D341Med (cell line): ENCODE data around the gene TPRG1L.

ENCODE experiments used
- DNase-seq: peaks from one replicate; pipeline ENCODE4 v3.0.0; 2012; ENCODE audit warnings: low spot score

The TPRG1L gene

DNA sequence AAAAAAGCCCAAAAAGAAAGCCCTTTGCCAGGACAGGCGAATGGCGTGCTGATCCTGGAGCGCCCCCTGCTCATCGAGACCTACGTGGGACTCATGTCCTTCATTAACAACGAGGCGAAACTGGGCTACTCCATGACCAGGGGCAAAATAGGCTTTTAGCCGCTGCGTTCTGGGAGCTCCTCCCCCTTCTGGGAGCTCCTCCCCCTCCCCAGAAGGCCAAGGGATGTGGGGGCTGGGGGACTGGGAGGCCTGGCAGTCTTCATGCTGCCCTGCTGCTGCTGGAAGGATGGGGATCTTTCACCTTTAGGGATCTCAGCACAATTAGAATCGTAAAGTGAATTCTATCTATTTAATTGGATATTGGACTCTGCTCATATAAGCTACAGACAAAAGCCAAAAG is 3.6 kb downstream of the TPRG1L start:
- DNase-seq, result no peak

DNA sequence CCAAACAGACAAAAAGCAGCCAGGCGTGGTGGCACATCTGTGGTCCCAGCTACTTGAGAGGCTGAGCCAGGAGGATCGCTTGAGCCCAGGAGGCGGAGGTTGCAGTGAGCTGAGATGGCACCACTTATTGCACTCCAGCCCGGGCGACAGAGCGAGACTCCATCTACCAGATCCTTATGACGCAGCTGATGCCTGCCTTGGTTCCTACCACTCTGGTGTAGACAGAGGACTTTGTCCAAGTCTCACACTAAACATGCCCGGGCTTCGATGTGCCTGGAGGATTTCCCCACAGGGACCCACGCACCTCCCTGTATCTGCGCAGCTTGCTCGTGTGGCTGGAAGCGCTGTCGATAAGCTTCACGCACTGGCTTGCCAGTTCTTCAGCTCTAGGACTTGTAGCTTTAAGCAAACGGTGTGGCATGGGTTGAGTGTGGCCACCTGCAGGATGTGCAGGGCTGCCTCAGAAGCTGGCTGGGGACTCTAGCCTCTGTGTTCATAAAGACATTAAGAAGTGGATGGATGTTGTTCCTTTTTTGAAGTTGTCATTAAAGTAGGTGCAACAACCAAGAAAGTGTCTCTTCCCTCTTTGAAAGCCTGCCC is 4.8 kb downstream of the TPRG1L start:
- DNase-seq, result no peak

DNA sequence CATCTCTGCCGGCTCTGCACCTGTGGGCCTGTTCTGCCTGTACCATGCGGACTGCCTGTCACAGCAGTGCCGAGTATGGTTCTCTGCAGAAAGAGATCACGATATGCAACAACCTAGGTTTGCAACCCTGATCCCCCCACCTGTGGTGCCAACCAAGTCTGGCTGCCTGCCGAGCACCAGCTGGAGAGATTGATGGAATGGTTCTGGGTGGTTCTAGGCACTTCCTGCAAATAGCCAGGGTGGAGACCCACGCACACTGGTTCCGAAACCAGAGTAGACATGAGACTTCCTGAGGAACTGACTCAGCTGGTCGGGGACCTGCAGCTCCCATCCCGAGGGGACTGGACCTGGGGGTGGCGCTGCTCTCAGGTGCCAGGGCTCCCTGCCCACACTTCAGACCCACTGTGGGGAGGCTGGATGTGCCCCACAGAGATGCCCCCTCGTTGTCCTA is 5.4 kb downstream of the TPRG1L start:
- DNase-seq, result no peak

DNA sequence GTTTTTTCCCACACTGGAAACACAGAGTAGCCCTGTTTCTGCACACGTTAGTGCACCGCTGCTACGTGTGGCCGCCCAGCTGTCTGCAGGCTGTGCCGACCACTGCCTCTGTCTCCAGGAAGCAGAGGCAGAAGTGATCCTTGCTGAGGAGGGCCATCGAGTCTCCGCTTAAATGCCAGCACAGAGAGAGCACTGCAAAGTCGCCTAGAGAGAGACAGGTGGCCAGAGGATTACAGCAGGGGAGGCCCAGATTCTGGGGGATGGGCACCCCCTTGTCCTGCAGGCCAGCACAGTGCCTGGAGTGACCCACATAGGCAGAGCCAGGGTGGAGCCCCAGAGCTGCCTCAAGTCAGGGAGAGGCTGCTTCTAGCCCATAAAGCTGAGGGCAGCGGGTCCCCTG is 6.1 kb downstream of the TPRG1L start:
- DNase-seq, result no peak

DNA sequence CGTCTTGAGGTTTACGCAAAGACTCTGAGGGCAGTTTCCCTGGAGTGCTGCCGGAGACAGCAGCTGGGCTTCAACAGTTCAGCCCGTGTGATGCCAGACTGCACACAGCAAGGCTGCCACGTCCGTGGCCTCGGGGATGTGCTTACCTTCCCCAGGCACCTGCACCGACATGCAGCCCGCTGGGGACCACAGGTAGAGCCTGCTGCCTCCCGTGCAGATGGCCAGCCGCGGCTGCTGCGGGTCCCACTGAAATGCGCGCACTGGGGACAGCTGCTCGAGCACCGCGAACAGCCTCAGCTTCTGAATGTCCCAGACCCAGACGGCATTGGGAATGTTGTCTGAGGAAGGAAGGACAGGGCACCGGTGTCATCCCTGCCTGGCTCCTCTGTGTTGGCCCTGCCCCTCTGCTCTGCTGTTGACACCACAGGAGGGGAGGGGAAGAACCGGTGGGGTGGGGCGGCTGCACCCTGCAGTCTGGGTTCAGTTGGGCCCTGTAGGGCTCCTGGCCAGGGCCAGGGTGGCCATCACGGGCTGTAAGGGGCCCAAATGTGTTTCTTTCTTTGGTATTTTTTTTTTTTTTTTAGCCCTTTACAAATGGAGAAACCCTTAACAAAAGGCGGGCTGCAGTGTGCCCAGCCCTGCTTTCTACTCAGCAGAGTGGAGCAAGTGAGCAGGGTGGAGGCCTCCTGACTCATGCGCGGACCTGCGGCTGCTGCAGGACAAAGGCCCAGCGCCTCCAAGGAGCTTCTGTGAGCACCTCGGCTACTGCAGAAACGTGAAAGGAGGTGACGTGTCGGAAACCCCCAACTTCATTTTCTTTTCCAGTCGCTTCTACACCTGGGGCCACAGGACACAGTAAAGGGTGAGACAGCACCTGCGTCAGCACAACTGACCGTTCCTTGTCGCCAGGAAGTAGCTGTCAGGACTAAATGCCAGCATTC is 6.8 kb downstream of the TPRG1L start:
- DNase-seq, result no peak

DNA sequence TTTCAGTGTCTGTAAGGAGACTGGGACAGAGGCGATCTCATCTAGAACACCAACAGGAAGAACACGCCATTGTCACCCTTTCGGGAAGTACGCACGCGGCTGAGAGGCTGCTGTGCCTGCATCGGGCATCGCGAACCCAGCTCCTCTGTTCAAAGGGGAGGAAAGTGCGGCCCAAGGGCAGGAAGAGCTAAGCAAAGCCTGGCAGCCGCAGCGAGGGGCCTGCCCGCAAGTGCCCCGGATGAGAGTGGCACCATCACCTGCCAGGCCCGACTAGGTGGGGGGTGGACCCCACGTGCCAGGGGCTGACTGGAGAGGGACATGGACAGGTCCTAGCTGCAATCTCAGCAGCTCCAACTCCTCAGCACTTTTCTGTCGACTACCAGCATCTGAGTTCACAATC is 7.5 kb downstream of the TPRG1L start:
- DNase-seq, result no peak

DNA sequence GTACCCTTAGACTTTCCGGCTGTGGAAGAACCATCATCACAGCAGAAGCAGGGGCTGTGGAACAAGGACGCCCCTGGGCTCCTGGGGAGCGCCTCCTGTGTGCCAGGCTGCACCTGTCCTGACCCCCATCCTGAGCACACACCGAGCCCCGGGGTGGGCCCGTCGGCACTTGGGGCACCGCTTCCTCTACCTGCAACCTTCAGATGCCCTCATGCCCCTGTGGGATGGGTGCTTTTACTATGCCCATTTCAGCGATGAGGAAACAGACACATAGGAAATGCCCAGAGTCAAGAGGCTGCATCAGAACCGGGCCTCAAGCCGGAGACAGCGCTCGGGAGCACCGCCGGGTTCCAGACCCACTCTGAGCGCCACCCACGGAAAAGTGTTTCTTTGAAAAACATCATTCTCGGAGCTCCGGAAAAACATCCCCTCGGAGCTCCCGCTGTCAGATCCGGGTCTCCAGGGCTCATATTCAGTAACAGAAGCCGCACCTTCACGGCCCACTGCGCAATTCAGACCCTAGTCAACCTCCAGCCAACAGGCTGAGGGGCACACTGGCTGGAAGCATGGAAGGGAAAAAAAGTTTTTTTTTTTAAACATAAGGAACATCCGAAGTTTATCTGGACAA is 8.0 kb downstream of the TPRG1L start:
- no peak for DNase-seq

DNA sequence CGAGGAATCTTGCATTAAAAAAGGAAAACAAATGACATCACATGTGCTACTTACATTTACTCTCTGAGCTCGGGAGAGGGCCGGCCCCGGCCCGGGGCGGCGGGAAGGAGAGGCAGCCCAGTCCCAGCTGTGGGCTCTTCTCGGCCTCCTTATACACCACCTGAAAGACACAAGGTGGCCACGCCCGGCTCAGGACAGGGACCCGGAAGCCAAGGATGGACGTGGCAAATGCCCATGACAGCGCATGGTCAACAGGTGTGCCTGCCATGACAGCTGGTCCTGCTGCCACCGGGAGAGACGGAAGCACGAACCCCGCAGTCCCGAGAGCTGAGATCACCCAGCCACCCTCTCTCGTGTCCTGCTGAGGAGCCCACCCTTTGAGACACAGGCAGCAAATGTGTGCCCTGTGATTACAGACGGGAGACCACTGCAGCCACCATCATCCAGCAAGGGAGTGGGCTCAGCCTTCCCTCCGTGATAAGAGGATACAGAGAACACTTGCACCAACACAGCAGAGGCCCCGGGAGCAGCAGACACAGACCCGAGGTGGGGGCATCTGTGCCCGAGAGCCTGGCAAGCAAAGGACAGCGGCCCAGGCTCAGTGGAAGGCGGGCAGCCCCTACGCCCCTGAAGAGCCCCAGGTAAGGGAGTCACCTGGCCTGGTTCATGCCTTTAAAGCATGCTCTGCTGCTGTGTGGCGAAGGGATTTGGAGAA is 8.7 kb downstream of the TPRG1L start:
- DNase-seq, result no peak

DNA sequence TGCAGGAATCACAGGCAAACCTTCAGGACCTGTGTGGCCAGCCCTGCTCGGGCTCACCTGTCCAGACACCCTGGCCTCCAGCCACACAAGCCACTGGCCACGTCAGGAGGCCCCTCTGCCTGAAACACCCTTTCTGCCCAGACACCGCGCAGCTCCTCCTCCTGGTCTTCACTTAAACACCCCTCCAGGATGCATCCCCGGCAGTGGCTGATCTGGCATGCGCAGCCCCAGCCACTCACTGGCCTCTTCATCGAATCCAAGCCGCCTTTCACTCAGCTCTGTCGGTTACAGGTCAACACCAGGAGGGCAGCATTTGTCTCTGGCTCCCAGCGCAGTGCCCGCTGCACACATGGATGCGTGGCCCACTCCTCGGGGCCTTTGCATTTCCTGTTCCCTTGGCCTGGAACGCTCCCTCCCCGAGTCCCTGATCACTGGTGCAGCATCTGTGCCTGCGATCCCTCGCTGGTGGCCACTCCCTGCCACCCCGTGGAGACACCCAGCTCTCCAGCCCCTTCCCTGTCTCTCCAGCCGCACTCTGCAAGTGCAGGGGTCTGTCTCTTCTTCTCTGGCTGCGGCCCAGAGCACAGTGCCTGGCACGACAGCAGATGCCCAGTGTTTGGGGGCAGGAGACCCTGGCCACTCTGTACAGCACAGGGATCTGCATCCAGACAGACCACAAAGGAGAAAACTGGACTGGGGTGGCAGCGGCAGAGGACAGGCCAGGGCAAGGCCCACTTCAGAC is 9.4 kb downstream of the TPRG1L start:
- no peak for DNase-seq

DNA sequence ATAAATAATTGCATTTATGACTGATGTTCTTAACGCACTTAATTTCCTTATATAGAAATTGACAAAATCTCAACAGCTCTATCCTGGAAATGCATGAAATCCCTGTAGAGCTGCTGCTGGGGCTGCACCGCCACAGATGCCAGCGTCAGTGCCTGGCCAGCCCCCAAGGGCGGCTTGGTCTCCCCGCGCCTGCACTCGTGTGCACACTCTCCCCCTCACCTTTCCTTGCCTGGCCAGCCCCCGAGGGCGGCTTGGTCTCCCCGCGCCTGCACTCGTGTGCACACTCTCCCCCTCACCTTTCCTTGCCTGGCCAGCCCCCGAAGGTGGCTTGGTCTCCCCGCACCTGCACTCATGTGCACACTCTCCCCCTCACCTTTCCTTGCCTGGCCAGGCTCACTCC is 11.3 kb downstream of the TPRG1L start:
- no peak for DNase-seq

DNA sequence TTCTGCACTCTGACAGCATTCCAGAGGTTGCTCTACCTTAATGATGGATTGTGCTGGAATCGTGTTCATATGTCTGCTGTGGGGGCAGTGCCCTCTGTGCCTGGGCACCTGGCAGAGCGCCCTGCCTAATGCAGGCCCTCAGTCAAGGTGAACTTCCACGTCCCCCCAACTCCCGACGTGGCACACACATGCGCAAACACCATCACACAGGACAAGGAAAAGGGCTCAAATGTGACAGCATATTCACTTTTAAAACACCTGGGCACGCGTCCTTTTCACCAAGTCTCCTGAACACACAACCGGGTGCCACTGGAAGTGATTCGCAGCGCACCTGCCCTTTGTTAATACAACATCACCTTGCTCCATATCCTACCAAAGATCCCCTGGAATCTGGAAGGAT is 11.7 kb downstream of the TPRG1L start:
- no peak for DNase-seq

DNA sequence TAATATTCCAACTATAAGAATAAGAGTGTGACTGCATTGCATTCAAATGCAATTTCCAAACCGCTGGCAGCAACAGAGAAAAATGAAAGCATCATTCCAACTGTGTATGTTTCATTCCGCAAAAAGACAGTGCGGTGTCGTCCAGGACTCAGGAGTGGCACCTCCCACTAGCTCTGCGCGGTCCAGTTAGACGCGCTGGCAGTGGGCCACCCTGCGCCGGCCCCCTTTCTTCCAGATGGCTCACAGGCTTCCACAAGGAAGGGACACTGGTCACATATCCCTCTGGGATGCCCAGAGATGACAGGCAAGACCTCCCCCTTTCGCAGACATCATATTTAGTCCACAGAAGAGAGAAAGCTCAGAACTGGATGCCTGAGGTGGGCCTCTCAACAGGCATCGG is 13.2 kb downstream of the TPRG1L start:
- no peak for DNase-seq

DNA sequence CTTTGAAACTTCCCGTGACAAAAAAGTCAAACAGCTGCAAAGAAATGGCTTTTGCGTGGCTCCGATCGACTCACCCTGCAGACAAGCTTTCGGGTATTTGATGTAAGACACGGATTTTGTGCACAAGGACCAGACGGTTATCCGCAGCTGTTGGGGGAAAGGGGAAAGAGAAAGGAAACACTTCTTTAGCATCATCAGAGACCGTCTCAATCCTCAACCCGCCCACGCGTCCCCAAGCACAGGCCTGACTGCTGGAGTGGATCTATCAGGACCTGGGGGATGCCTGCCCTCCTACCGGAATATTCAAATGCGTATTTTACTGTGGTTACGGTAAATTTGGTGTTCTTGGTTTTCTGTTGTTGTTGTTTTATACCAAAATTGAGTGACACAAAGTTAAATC is 13.9 kb downstream of the TPRG1L start:
- no peak for DNase-seq

DNA sequence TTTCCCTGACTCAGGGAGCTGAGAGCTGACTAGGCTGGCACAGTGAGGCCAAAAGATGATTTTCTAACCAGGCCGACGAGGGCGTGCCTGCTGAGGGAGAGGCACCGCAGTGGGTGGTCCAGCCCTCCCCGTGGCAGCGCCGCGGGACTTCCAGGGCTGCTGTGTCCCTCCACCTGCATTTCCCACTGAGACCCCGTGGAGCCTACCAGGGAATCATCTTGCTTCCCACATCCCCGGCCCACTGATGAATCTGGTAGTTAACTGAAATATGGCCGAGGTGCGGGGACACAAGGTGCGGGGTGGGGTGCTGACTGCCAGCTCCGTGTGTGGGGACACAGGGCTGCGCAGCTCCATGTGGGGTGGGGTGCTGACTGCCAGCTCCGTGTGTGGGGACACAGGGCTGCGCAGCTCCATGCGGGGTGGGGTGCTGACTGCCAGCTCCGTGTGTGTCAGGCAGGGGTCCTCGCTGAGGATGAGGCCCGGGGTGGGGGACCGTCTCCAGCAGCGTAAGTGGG is 14.6 kb downstream of the TPRG1L start:
- no peak for DNase-seq

DNA sequence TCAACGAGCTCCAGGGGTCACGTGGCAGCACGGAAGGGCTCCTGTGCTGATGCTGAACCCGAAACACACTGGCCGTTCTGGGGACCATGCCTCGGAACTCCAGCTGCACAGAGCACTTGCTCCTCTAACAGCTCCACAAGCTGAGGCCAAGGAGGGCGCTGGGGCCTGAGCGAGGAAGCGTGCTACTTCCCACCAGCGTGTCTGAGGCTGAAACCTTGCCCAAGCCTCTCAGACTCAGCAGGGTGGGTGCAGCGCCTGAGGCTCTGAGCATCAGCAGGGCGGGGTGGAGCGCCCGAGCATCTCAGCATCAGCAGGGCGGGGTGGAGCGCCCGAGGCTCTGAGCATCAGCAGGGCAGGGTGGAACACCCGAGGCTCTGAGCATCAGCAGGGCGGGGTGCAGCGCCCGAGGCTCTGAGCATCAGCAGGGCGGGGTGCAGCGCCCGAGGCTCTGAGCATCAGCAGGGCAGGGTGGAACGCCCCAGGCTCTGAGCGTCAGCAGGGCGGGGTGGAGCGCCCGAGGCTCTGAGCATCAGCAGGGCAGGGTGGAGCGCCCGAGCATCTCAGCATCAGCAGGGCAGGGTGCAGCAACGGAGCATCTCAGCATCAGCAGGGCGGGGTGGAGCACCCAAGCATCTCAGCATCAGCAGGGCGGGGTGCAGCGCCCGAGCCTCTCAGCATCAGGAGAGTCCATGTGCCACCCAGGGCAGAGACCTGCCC is 15.5 kb downstream of the TPRG1L start:
- no peak for DNase-seq

DNA sequence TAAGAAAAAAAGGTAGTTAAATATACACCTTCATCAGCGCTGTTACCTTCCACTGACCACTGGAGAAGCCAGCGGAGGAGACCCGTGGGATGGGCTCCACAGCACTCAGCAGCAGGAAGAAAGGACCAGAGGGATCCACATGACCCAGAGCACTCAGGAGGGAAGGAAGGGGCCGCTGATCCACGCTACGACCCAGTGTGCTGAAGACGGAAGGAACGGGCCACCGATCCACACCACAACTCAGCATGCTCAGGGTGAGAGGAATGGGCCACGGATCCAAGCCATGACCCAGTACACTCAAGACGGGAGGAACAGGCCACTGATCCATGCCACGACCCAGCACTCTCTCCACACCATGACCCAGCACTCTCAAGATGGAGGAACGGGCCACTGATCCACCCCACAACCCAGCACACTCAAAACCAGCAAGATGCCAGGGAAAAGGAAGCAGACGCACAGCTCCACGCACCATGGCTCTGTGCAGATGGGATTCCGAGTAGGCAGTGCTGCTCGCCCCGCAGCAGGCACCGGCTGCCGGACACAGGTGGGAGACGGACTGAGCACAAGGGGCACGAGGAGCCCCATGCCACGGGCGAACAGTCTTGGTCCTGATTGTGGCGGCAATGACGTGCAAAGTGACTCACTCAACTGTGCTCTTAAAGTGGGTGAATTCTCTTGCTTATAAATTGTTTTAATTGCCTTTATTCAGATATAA is 16.4 kb downstream of the TPRG1L start:
- no peak for DNase-seq

DNA sequence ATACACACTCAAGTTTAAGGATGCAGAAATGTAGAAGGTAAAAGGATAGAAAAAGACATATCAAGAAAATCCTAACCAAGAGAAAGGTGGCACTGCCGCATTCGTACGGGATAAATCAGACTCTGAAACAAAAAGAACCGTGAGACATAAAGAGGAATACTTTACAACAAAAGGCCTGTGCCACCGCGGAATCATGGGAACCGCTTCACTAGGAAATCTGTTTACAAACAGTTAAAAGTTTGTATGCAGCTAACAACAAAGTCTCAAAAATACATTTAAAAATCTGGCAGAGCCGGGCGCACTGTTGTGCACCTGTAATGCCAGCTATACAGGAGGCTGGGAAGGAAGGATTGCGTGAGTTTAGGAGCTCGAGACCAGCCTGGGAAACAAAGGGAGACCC is 17.0 kb downstream of the TPRG1L start:
- DNase-seq, result no peak

DNA sequence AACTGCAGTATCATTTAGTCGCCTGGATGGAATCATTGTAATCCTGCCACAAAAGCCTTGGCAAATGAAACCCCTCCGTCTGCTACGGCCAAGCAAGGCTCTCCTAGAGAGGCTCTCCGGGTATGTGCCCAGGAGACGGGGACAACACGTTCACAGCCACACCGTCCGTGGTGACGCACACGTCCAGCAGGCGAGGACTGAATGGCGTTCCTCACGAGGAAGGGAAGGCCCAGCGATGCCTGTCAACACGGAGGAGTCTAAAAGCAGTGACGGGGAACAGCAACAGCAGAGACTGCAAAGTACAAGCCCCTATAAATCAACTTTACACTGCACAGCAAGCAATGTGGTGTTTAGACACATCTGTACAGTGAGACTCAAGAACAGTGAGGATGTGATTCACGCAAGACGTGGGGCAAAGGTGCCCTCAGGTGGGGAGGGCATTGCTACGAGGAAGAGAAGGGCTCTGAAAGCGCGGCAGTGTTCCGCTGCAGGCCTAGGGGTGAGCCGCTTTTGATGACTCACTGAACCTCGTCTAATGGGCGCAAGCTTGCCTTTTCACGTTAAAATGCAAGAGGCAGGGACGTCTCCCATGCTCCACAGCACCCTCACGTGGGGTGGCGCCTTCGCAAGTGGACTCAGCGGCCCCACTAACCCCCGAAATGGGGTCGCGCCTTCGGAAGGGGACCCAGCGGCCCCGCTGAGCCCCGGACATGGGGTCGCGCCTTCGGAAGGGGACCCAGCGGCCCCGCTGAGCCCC is 18.3 kb downstream of the TPRG1L start:
- no peak for DNase-seq

DNA sequence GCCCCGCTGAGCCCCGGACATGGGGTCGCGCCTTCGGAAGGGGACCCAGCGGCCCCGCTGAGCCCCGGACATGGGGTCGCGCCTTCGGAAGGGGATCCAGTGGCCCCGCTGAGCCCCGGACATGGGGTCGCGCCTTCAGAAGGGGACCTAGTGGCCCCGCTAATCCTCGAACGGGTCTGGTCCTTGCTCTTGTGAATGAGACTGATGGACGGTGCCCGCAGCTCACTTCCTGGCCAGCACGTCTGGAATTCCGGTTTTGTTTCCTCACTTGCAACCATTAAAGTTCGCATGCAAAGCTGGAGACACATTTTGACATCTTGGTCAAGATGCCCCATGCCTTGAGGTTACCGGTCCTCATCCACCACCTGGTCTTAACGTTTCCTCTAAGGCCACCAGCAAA is 19.5 kb downstream of the TPRG1L start:
- no peak for DNase-seq

DNA sequence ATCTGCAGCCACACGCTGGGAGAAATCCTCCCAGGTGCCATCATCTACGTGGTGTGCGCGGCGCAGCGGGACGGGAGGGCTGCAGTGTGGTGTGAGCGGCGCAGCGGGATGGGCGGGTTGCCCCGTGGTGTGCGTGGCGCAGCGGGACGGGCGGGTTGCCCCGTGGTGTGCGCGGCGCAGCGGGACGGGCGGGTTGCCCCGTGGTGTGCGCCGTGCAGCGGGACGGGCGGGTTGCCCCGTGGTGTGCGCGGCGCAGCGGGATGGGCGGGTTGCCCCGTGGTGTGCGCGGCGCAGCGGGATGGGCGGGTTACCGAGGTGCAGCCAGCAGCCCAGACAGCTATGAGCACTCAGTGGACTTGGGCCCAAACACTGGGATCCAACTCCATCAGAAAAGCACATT is 20.4 kb downstream of the TPRG1L start:
- no peak for DNase-seq
